Measurements from ENCODE around the gene DOCK10. TPM values are rescaled to one million over a fixed set of nuclear protein-coding genes. Genes with fewer than 3 reads are reported as not detected.

Gene DOCK10
- total RNA-seq, 1 donor from 2014 or later = 16.0 TPM

DNA sequence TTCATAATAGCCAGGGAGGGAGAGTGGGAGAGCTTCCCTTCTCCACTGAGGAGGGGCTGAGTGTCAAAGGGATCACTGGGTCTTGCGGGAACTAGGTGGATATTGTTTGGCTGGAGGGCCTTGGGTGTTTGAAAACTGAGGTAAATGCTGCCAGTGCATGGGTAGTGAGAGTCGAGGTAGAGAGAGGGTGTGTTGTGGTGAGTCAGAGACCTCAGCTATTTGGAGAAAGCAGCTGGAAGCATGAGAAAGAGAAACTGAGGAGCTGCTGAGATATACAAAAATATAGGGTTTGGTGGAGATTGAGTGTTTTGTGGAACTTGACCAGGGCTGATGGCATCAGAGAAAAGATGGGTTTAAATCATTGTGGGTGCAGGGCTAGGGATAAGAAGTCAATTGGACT is 199.1 kb downstream of the DOCK10 start:
- DNase-seq (ENCODE audit: low spot score) = no peak

DNA sequence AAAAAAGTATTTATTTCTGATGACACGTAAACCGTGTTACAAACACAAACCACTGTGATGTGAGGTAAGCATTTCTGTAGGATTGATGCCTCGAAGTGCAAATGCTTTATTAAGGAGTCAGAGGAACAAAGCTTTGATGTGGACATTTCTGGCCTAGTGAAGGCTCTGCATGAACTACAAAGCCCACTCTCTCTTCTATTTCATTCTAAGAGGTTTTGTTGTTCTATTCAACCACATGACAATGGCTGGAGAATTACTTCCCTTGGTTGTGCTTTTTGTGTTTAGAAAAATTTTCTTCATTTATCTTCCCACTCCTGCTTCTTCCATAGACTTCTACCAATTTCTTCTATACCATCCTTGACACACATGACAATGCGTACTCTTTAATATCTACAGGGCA is 200.4 kb downstream of the DOCK10 start:
- DNase-seq (ENCODE audit: low spot score) = no peak

DNA sequence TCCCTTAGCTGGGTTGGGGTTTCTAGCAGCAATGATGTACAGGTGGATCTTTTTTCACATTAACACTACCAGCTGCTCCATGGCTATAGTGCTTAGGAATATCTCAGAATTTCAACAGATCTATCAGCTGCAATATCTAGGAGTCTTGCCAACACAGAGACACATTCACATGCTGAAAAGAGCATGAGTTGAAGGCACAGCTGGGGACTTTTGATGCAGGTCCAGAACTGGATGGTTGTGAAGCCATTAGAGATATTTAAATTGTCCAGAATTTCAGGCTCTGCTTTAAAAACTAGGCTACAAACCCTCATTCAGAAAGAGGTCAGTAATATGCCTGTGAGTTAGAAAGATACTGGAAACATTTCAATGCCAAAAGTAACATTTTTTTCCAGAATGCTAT is 203.9 kb downstream of the DOCK10 start:
- no peak for DNase-seq (ENCODE audit: low spot score)

DNA sequence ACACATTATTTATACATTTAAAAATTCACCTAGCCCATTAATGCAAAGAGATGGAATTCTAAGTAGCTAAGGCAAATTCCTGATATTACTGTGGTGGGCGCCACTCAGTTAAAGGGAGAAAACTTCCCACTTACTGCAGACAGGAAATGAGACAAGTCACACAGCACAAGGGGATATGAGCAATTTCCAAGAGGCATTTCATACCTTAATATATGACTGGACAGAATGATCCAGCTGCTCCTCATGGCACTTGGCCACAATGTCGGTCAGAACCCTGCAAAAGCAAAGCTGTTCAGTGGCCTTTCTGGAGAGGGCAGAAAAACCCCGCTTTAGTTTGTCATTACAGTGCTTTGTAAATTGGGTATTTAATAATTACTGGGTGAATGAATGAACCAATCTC is 204.7 kb downstream of the DOCK10 start:
- DNase-seq (ENCODE audit: low spot score) = no peak

DNA sequence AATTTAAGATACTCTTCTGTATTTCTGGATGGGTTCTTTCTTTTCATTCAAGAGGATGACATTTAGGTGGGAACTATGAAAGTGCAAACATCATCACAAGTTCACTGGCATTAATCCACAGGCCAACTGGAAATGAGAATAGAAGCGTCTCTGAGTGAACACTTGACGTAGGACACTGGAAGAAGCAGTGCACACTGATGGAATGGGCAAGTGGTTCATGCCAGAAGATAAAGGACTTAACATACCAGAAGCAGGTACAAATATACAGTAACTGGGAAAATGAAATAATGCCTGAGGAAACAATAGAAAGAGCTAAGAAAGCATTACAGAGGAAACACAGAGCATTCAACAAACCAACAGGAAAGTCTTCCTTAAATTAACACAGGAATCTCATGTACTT is 205.2 kb downstream of the DOCK10 start:
- DNase-seq (ENCODE audit: low spot score) = no peak

DNA sequence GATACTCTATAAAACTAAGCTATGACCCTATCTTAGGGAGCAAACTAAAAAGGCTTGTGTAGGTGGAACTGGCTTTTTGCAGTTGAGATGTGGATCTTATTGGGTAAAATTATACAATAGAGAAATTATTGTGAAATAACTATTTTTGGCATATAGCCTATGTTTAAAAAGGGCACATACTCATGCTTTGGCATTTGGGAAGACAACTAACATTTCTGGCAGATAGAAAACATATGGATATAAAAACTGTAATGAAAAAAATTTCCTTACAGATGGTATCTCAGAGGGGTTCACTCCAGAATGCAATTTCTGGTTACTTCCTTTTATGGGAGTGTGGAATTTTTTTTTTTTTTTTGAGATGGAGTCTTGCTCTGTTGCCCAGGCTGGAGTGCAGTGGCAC is 206.0 kb downstream of the DOCK10 start:
- DNase-seq (ENCODE audit: low spot score) = no peak

DNA sequence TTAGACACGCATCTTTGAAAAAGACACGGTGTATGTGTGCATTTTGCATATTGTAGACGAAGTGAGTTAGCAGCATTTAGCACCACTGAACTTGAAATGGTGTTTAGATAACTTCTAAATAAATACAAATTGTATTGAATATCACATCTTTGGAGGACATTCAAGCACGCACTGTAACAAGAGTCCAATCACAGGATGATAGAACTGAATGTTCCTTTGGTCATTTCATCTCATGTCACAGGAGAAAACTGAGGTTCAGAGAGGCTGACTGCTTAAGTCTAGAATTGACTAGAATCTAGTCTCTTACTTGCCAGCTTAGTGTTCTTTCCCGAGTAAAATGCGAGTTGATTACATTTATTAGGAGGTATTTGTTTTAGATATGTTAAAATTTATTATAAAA is 206.9 kb downstream of the DOCK10 start:
- DNase-seq (ENCODE audit: low spot score) = no peak

DNA sequence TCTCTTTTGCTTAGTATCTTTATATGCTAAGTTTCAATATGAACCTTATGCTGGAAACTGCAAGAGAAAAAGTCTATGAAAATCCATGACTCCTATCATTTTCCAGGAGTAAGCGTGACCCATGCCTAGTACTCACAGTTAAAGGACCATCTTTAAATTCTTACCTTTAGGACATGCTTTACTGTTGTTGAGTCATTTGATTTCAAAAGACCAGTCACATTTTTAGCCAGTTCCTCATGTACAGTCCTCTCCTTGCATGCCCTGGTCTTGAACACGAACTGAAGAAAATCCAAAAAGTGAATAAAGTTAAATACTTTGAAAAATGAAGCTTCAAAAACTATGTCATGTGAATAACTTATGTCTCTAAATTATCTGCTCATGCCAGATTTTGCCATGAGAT is 208.3 kb downstream of the DOCK10 start:
- no peak for DNase-seq (ENCODE audit: low spot score)

DNA sequence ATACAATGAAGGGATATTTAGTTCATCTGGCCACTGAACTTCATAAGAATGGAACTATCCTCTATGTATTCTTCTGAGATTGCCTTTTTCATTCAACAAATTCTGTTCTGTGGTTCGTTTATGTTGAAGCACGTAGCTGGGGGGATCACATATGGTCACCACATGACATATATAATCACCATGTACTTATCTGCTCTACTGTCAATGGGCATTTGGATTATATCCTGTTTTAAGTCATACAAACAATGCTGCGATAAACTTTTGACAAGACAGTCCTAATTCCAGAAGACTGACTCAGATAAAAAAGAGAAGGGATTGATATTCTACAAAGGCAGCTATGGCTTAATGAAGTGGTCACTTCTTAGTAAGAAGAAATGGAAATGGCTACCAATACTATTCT is 210.1 kb downstream of the DOCK10 start:
- DNase-seq (ENCODE audit: low spot score) = no peak

DNA sequence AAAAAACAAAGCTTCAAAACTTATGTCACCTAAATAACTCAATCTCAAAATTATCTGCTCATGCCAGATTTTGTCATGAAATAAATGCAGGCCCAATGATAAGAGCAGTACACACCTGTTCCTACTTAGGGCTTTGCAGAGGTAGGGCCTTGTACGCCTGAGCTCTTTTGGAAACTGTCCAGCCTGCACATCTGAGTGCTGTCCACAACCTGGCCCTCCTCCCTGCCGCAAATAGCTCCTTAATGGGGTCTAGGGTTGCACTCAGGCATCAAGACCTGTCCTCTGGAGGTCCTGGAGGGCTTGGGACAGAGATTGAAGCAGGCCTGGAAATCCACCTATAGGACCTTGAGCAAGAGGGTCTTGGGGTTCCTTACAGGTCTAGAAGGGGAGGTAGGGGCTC is 210.7 kb downstream of the DOCK10 start:
- no peak for DNase-seq (ENCODE audit: low spot score)

DNA sequence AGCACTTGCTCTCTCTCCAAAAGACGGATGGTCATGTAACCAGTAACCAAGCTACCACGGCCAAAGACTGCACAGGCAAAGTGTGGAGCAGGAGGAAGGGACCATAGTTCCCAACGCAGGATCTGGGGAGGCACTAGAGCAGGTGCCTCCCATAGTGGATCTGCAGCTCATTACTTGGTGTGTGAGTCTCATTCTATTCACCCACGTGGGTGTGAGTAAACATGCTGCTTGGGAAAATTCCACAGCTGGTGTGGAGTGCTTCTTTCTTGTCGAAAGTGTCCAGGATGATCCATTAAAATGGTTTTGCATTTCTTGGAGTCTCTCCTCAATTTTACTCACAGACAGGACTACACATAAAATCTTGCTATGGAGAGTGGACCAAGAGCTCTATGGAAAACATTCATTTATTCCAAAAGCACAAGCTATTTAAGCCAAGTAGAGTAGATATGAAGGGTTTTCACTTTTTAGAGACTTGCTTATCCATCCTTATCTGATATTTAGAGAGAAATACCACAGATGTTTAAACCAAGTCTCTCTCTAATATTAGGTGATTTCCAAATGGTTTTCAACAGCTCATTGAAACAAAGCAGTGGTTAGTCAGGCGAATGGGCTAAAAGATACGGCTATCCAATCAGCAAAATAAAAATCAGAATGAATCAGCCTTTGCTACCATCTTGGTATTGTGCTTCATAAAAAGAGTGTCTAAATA is 221.8 kb downstream of the DOCK10 start:
- DNase-seq (ENCODE audit: low spot score) = no peak

DNA sequence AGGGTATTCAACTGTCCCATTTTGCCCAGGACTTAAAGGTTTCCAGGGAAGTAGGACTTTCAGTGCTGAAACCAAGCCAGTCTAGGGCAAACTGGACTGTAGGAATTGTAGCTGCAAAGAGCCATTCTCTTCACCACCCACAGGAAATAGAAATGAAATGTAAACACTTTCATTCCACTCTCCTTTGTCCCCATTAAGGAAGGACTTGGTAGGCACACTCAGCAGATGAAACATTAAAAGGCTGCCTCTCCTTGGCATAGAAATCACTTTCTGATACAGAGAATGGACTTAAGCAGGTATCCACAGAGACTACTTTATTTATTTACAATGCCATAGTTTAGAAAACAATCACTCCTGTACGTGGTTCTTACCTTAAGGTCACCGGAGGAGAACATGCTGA is 223.2 kb downstream of the DOCK10 start:
- DNase-seq (ENCODE audit: low spot score) = no peak

DNA sequence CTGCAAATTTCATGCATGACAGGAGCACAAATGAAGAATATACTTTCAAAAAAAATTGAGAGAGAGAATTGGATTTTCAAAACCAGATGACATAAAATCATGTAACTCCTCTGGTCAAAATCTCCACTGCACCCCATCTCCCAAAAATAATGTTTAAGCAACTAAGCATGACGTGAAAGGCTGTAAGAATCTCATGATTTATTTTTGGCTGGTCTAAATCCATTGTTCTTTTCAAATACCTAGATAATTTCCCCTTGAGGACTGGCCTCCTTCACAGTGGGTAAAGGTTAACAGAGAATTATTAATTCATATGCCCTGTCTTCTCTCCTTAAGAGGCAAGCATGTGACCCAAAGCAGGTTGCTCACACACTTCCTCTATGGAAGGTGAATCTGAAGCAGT is 224.6 kb downstream of the DOCK10 start:
- no peak for DNase-seq (ENCODE audit: low spot score)

DNA sequence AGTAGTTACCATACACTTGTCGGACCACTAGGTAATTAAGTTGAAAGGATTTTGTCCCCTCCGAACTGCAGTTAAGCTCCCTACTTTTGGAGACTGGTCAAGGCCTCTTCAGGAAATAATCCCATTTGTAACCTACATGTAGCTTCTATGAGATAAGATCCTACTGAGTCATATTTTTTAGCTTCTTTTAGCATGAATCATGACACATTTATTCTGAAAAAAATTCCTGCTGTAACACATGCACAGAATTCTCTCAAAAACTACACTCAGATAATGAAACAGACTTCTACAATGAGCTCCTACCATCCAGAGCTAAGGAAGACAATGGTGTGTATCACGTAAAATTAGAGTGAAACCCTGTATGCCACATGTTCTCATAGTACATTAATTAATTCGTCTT is 225.5 kb downstream of the DOCK10 start:
- no peak for DNase-seq (ENCODE audit: low spot score)

DNA sequence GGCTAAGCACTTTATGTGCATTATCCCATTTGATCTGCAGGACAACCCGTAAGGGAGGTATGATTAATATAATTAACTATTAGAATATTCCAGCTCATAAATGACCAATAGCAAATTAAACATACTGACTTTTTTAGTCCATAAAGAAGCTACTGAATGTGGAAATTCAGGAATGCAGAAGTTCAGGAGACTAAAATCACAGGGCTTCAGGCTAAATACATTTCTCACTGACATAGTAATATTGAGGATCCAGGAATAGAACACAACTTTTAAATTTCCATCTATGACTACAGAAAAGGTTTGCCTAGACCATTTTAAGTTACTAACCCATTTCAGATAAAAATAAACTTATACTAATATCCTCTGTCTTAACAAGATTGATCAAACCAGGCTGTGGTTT is 228.7 kb downstream of the DOCK10 start:
- no peak for DNase-seq (ENCODE audit: low spot score)

DNA sequence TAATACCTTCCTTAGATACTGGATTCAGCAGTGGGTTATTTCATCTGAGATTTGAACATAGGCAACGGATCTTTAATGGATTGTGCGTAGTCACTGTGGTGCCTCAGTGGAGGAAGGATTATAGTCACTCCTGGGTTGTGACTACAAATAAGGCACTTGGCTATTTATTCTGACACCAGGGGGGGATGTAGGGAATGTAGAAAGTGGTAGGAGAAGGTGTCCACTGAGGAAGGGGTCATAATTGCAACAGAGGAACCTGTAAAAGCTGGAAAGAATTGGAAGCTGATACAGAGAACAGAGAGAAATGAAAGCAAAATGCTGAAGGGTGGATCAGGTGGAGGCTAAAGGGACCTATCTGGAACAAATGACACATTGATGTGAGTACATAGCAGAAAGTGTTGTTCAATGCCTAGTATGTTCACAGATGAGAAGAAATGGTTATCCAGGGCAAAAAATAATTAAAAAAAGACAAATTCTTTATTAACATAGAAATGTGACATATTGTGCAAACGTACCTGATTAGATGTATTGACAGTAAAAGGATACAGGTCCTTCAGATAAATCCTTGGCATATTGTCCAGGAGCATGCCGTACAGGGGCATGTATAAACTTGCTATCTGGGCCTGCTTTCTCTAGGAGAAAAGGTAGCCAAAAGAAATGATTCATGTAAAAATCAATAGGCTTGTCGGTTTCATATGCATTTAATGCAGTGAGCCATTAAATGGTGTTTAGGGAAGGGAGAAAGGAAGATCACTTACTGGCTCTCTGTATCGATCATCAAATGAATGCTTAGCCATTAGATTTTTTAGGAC is 234.9 kb downstream of the DOCK10 start:
- DNase-seq (ENCODE audit: low spot score) = no peak

DNA sequence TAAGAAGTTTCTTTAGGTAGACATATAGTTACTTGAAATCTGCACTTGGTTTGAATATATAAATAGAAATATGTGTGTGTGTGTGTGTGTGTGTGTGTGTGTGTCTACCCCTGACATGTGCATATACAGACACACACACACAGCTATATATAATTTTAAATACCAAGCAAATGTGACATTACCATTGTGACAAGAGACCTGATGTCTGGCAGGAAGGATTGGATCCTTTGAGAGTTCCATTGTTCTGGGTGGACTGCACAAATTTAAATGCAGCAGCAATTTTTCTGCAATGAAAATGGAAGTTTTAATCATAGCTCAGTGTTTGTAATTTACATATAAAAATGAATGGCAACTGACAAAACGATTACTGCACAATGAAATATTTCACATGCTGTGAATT is 238.3 kb downstream of the DOCK10 start:
- DNase-seq (ENCODE audit: low spot score) = no peak

DNA sequence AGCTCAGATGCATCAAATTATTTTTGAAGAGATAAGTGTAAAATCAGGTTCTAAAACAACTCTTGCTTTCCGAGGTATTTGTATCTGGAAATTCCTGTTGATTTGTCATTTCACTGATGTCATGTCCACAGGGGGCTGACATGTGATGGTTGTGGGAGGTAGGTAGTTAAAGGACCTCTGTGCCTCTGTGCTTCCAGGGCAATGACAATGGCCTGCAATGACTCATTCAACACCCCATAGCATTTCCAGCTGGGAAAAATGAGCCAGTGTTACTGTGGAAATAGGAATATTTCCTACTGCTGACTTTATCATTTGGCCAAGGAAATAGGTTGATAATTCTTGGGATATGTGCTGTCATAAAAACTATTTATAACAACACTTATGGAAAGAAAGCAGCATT is 239.9 kb downstream of the DOCK10 start:
- no peak for DNase-seq (ENCODE audit: low spot score)

DNA sequence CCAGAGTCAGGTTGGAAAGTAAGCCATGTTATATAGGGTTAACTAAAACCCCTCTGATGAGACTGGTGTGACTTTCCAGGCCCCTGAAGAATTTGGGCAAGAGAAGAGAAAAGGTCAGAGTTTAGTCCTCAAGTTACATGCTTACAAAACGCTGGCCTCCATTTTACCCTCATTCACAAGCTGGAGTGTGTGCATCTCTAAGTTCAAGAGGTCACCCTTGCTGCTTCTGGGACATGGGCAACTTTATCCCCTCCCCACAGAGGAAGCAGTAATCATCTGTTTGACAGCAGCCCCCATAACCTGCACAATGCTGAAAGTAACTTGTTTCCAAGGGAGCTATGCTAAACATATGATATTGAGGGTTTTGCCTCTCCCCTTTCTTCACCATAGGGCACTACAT is 240.9 kb downstream of the DOCK10 start:
- DNase-seq (ENCODE audit: low spot score) = no peak

DNA sequence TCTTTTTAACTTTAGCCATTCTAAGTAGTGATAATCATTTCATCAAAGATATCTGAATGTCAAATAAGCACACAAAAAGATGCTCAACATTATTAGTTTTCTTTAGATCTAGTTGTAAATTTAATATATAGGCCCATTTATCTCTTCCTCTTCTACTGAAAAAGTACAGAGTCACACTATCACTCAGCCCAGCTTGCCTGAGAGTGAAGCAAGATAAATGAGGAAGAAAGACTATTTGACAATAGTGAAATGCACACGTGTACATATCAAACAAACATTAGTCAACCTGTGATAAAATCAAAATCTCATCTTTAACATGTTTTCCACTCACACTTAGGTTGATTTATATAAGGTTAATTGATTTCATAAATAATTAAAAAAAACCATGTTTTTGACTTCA is 242.6 kb downstream of the DOCK10 start:
- no peak for DNase-seq (ENCODE audit: low spot score)

DNA sequence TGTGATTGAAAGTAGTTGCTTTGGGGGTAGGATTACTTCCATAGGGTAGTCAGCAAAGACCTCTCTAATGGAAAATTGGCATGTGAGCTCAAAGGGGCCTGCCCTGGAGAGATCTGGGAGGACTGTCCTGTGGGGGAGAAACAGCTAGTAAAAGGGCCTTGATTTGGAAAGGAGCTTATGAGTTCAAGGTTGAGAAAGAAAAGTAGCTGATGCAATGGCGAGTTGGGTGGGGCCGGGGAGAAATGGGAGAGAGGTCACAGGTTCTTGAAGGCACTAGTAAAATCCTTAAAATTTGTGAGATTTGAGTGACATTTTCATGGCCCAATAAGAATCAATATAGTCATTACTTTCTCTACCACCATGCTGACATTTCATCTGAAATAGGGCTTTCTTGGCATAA is 244.1 kb downstream of the DOCK10 start:
- no peak for DNase-seq (ENCODE audit: low spot score)

DNA sequence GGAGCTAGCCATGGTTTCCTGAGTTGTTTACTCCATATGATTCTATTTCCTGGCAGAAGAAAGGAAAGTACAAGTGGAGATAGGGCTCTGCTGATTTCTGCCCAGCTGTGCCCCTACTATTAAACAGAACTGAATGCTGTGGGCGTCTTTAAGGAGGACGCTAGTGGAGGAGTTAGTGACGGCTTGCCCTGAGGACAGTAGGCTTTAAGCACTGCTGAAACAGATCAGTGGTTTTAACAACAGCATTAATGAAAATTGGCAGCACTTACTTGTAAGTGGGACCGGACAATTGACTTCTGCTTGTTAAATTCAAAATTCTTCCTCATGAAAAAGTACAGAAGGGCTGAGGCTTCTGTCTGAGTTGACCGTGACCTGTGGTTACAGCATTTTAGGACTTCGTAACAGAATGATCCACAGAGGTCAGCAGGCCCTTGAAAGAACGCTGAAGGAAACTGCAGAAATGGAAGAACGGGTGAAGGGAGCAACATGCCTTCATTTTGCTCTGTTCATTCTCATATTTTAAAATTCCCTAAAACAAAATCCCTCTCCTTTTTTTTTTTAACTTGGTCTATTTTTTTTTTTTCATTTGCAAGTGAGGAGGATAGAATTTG is 245.5 kb downstream of the DOCK10 start:
- no peak for DNase-seq (ENCODE audit: low spot score)

DNA sequence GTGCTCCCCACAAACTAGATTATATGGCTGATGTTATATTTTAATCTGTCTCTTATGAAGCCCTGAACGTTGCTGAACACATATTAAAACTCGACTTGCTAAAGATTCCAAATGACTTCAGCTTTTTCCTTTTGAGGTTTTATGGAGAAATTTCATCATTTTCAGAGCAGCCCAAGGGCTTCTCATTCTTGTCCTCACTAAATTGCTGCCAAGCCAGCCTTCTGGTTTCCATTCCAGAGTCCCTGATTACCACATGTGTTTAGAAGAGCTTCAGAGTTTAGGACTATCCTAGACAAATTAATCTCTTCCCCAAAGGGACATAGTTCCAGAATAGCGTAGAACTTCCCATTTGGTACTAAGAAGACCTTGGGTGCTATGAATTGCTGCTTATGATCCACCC is 248.3 kb downstream of the DOCK10 start:
- no peak for DNase-seq (ENCODE audit: low spot score)

Data from mesenteric fat pad (tissue), 1 donor.